Stimulated activated CD8-positive, alpha-beta memory T cell treated with anti-CD3 and anti-CD28 coated beads, Interleukin-15, amount 100 ng/mL, for 1 hour (primary cell): ENCODE data around the gene KNTC1.
"Not testable (repeated sequence)": the region's sequence is repeated elsewhere in the genome, so short reads cannot be mapped to it uniquely, and the experiment has no call there.

Experiments used
- DNase-seq: peaks from one replicate; pipeline ENCODE4 v3.0.0-alpha.2; 2020; ENCODE audit warnings: low read depth

Gene KNTC1

DNA sequence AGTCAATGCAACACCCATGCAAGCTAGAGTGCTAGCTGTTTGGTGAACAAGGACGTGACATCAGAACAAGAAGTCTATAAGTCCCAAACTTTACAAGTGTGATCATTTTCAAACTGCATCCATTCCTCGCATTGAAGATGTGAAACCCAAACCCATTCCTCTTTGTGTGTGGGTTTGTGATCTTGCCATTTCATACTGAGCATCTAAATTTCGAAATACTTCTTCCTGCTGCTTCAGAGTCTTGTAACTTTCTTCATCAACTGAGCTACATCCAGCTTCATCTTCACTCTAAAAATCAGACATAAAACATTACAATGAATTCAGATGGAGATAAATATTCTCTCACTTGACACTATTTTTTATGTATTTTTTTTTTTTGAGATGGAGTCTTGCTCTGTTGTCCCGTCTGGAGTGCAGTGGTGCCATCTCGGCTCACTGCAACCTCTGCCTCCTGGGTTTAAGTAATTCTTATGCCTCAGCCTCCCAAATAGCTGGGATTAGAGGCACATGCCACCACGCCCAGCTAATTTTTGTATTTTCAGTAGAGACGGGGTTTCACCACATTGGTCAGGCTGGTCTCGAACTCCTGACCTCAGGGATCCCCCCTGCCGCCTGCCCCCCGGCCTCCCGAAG lies 21.5 kb upstream of the KNTC1 start:
- DNase-seq = no peak

DNA sequence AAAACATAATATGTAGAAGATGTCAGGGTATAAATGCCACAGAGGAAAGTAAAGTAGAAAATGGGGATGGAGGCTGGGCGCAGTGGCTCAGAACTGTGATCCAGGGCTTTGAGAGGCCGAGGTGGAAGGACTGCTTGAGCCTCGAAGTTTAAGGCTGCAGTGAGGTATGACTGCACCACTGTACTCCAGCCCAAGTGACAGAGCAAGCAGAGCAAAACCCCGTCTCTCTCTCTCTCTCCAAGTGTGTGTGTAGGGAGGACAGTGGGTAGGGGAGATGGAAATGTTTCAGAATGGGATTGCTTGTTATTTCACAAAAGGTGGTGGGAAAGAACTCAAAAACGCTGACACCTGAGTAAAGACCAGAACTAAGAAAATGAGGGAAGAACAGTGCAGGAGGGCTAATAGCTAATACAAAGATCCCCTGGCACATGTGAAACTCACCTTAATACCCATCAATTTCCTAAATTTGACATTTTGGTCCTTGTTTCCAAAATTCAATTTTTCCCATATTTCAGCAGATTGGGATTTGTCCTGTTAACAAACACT lies 20.6 kb upstream of the KNTC1 start:
- DNase-seq = no peak

DNA sequence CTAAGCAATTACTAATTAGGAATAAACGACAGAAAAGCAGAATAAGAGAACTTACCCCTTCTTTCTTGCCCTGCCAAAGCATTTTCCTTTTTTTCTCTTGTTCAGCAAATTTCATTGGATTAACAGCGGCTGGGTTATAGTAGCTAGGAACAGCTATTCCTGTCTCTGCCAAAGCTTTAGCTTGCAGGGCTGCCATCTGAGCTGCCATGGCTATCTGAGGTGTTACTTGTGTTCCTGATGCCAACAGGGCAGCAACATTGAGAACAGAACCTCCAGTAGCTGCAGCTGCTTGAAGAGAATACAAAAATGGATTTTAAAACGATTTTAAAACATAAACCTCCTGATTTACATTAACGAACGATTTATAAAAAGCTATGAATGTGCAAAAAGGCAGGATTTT lies 18.9 kb upstream of the KNTC1 start:
- DNase-seq = no peak

DNA sequence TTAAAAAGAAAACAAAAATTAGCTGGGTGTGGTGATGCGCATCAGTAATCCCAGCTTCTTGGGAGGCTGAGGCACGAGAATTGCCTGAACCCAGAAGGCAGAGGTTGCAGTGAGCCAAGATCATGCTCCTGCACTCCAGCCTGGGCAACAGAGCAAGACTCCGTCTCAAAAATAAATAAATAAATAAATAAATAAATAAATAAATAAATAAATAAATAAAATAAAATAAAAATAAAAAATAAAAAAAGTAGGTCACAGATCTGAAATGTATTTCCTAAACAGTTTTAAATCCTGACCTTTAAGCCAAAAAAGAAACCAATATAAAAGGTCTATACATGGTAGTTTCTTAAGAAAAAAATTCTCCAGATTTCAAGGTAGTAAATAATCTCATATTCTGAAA lies 14.0 kb upstream of the KNTC1 start:
- not testable (repeated sequence) for DNase-seq

DNA sequence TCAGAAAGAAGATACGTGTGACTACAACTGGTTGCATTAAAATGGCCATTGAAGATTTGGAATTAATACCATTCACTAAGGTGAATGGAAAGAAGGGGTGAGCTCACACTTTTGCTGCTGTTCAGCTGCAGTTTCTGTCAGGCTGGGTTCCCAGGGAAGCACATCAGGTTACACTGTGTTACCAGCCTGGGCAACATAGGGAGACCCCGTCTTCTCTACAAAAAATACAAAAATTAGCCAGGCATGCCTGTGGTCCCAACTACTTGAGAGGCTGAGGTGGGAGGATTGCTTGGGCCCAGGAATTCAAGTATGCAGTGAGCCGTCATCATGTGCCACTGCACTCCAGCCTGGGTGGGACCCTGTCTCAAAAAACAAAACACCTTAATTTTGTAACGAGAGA lies 13.4 kb upstream of the KNTC1 start:
- no peak for DNase-seq

DNA sequence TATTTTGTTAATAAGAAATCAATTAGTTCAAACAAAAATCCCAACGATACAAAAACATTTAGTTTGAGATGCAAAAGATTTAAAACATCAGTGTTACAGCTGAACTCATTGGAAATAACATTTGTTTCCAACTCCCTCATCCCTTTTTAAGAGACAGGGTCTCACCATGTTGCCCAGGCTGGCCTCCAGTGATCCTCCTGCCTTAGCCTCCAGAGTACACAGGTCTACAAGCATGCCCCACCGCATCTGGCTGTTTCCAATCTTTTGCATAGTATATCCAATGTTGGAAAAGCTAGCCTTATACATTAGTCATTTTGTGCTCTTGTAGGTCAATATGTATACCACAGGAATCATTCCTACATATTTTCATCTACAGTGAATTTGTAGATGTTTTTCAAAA lies 11.8 kb upstream of the KNTC1 start:
- no peak for DNase-seq

DNA sequence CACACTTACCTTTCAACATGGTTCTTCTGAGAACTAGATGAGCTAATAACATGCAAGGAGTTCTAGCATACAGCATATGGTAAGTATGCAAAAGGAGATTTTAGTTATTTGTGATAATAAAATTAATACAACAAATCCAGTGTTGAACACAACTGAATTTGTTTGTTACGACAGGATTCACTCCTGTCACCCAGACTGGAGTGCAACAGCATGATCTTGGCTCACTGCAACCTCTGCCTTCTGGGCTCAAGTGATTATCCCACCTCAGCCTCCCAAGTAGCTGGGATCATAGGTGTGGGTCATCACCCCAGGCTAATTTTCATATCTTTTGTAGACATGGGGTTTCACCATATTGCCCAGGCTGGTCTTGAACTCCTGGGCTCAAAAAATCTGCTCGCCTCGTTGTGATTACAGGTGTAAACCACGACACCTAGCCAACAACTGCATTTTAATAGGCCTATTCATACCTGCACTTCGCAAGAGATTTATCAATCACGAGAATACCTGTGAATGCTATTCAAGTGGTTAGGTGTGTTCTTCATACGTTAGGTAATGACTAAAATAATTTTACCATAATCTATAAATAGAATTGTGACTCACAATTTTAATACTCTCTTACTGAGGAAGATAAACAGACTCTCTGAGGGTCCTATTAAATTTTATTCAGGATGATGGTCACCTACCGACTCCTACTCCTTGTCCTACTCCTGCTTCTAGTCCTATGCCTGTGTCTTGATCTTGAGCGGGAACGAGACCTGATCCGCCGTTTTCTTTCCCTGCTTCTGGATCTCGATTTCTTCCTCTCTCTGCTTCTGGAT lies 10.3 kb upstream of the KNTC1 start:
- DNase-seq = no peak

DNA sequence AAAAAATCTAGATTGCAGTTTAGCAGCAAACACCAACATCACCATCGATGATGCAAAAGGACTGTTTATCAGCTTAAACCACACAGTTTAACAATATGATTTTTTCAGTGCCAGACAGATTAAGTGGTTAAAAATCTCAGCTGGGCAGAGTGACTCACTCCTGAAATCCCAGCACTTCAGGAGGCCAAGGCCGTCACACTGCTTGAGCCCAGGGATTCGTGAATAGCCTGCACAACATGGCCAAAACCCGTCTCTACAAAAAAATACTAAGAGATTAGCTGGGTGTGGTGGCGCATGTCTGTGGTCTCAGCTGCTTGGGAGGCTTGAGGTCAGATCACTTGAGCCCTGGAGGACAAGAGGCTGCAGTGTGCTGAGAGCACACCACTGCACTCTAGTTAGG lies 9.2 kb upstream of the KNTC1 start:
- no peak for DNase-seq

DNA sequence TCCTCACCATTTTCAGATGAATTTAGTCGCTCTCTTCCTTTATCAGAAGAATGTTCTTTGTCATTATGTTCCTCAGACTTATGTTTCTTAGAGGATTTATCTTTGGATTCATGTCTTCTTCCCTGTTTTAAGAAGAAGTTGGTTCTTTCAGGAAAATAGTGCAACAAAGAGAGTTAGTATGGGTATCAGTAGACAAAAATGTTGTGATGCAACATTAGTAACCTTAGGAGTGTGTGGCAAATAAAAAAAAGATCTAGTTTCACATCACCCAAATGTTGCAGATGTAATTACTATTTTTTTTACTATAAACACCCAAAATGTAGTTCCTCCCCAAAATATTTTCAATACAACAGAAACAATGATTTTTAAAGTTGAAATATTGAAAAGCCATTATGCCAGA lies 8.1 kb upstream of the KNTC1 start:
- DNase-seq = no peak

DNA sequence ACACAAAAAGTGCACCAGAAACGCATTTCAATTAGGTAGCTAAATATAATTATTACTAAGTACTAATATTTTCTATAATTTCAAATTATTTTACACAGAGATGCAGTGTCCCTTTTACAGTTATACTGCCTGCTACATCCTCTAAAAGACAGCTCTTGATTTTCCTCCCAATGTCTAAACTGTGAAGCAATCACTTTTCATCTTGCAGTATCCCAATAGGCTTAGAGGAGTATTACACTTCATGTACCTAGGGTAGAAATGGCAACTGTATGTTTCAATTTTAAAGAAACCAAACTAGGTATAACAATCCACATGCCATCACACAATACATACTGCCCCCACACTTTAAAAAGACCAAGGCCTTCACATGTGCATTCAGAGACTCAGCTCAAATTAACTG lies 7.6 kb upstream of the KNTC1 start:
- no peak for DNase-seq

DNA sequence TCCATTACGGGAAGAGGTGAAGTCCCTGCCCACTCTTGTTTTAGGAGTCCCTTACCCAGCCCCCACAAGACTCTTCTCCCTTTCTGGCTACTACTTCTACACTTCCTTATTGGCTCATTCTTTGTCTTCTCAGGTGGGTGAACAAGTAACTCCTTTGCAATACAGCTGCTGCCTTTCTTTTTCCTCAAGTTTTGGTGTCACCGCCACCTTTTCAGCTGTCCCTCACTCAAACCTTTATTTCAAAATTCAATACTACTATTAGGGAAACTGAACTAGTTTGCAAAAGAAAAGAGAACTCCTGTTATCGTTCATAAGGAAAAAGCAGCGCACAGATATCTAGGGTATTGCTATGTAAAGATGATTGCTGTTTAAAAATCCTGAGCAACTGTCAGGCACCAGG lies 6.4 kb upstream of the KNTC1 start:
- DNase-seq = no peak

DNA sequence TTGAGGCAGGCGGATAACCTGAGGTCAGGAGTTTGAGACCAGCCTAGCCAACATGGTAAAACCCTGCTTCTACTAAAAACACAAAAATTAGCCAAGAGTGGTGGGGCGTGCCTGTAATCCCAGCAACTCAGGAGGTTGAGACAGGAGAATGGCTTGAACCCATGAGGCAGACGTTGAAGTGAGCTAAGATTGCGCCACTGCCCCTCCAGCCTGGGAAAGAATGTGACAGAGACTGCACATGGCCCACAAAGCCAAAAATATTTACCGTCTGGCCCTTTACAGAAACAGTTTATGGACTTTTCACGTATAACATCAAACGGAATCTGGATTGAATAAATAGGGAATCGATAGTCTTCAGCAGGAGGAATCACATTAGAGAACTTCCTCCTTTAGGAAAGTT lies 3.8 kb upstream of the KNTC1 start:
- DNase-seq = no peak

DNA sequence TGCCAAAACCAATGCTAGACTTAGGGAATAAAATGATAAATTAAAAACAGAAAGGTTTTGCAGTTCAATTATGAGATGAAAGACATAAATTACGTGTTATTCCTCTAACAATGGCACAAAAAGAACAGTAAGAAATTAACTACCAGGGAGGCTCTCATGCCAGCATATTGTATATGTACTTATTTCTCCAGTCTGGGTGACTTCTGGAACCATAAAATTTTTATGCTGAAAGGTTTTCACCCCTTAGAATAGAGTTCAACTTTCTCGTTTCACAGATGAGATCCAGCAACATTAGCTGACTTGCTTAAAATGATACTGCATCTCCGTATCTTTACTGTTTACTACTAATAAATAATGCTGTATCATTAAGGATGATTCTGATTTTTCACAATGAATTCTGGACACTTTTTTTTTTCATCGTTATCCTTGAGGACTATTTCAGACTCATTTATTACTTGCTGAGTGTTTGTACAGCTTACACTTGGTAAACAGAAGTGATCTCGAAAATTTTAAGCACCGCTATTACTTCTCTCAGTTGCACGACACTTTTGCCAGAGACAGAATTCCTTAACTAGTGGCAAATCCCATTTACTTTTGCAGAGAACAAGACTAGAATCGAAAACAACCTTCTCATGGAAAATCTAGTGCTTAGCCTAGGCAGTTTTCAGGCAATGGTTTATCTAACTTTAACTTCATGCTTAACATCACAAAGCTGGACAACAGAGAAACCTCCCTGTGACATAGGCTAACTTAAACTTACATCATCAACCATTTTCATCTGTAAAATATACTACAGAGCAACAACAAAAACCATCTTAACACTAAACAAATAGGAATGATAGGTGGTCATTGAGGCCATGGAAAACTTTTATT lies 3.0 kb upstream of the KNTC1 start:
- DNase-seq = no peak

DNA sequence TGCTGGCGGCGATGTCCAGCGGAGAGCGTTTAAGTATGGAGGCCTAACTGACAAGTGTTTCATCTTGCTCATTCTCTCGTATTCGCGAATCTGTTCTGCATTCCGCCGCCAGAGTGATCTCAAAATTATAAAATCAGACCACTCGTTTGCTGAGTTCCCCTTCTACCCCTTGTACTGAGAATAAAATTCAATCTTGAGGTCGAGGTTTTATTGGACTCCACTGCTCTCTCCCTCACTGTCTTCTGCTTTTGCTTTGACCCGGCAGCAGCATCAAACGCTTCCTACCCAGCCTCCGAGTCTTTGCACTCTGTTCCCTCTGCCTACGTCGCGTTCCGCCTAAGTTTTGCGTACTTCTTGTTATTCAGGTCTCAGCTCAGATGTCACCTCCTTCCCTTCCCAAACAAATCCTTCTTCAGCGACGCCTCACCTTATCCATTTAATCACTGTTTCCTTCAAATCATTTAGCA lies 462 bp downstream of the KNTC1 start:
- DNase-seq = no peak

DNA sequence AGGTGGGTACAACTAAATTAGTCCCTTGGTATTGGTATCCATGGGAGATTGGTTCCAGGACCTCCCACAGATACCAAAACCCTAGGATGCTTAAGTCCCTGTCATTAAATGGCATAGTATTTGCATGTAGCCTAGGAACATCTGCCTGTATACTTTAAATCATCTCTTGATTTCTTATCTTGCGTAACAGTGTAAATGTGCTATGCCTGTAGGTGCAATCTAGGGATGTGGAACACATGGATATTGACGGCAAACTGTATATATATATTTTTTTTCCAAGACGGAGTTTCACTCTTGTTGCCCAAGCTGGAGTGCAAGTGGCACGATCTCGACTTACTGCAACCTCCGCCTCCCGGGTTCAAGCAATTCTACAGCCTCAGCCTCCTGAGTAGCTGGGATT lies 1.5 kb downstream of the KNTC1 start:
- no peak for DNase-seq

DNA sequence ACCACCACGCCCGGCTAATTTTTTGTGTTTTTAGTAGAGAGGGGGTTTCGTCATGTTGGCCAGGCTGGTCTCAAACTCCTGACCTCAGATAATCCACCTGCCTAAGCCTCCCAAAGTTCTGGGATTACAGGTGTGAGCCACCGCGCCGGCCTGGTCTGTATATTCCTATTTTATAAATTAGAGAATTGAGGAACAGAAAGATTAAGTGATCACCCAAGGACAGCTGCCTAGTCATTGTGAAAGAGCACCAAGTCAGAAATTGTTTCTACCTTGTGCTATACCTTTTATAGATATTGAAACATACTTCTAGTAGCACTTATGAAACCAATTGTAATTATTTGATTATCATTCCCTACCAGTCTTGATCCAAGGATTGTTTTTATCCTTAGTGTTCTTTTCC lies 1.9 kb downstream of the KNTC1 start:
- no peak for DNase-seq

DNA sequence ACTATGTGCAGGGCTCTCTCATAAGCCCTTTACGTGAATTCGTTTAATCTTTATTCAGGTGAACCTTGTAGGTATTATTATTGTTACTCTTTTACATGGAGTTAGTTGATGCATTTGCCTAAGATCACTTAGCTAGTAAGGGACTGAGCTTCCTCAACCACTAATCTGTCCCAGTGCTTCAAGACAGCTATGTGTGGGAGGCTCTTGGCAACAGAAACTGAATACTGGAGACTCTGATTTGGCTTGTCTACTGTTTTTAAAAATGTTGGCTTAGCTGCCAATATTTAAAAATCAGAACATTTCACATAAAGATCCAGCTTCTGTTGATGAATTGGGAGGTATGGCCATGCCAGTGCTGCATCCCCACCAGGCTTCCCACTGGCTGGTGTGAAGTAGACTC lies 6.8 kb downstream of the KNTC1 start:
- no peak for DNase-seq

DNA sequence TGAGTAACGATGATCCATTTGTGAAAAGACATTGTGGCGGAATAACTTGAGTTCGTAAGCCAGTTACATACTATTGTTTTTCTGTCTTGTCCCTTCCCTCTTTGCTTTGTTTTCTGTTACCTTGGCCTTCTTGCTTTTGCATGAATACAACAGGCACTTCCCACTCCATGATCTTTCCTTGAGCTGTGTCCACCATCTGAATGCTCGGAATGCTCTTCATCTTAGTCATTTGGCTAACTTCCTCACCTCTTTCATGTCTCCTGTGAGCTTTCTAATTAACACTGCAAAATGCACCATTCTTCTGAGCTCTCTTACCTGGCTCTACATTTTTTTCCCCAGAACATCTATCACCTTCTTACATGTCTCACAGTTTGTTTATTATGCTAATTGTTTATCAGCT lies 10.0 kb downstream of the KNTC1 start:
- DNase-seq = no peak

DNA sequence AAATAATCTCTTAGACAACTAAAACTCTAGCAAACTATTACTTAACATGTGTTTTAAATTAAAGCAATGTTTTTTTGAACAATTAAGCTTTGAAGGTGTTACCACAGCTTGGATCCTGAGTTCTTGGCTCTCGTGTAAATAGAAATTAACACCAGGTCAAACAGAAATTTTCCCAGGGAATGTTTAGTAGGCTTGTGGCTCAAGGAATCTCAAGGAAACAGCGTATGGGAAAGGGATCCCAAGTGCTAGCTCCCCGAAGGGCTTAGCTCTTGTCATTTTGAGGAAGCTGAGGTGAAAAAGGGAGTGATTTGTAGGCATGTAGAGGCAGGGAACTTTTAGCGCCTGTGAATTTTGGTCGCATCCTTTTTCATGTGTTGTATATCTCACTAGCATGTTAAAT lies 11.4 kb downstream of the KNTC1 start:
- no peak for DNase-seq

DNA sequence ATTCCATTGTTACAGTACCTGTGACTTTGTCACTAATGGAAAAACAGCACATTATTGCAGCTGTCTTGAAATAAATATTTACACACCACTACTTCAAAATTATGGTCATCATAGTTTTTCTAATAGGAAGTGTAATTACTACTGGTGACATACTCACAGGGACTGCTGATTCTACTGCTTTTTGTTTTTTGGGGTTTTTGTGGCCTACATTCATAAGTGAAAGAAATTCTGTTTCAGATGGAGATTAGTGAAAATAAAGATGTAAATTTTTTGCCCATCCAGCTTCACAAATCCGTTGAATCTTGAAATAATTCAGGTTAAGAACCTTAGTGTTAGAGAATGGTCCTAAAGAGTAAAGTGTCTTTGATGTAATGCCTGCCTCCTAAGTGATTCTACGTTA lies 17.5 kb downstream of the KNTC1 start:
- DNase-seq = no peak

DNA sequence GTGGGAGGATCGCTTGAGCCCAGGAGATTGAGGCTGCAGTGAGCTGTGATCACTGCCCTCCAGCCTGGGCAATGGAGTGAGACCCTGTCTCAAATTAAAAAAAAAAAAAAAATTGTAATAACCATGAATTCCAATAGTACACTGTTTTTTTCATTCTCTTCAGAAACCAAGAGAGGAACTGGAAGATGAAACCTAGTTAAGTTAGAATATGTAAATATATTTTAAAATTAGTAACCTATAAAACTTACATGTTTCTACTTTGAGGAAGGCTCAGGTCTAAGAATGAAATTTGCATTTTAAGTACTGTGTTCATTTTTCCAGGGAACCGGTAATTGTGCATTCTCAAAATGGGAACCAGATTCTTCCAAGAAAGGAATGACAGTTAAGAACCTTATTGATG lies 18.8 kb downstream of the KNTC1 start:
- no peak for DNase-seq

DNA sequence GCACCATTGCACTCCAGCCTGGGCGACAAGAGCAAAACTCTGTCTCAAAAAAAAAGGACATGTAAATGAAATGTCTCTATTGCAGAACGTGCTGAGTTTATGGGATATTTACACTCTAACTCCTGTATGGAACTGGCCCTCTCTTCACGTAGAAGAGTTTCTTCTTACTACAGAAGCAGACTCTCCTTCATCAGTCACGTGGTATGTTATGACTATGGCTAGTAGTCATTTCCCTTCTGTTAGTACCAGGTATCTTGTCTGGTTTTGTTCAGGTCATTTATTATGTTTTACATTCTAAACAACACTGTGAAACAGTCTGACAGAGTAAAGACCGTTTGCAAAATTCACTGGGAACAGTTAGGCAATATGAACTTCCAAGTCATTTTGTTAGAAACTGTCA lies 20.3 kb downstream of the KNTC1 start:
- DNase-seq = no peak
